ENCODE measurements around the gene HOMER2. TPM values are rescaled to one million over a fixed set of nuclear protein-coding genes. Genes with fewer than 3 reads are reported as not detected.
"Not testable (repeated sequence)": the region's sequence is repeated elsewhere in the genome, so short reads cannot be mapped to it uniquely, and the experiment has no call there.

The HOMER2 gene
- total and polyA plus RNA-seq, 2 experiments from 2014 or later: 10.8 to 23.9 TPM

- not testable (repeated sequence) for ATAC-seq; H3K4me1 ChIP-seq (ENCODE audit: insufficient read depth); H3K27me3 Mint-ChIP-seq (ENCODE audit: insufficient read depth, low read depth, poor library complexity); H4K20me1 ChIP-seq (replicated peaks; ENCODE audit: insufficient read depth); H3K27ac ChIP-seq (ENCODE audit: low read depth); H3K4me3 Mint-ChIP-seq; H3K27ac Mint-ChIP-seq; H3F3A ChIP-seq (replicated peaks; ENCODE audit: low read depth); H3K36me3 Mint-ChIP-seq (ENCODE audit: low read depth); H2AFZ ChIP-seq; H3K4me2 ChIP-seq; DNase-seq (ENCODE audit: low spot score); H3K9me3 Mint-ChIP-seq; H3K9me2 ChIP-seq (ENCODE audit: insufficient read depth); H3K79me2 ChIP-seq (replicated peaks; ENCODE audit: insufficient read depth); H3K4me3 ChIP-seq; H3K27me3 ChIP-seq (ENCODE audit: insufficient read depth); H3K36me3 ChIP-seq (ENCODE audit: insufficient read depth)
- H3K4me1 Mint-ChIP-seq: peaks cover 13% of the 10 kb centered on the region; the same call in 2 of the 3 replicates
Observed at GRCh38 chr15:82865981-82866380, 86.5 kb downstream of the HOMER2 start.

GRCh38 chr15:82865581-82865980, 86.9 kb downstream of the HOMER2 start:
- H3K79me2 ChIP-seq (replicated peaks; ENCODE audit: insufficient read depth); H3K36me3 Mint-ChIP-seq (ENCODE audit: low read depth); H4K20me1 ChIP-seq (replicated peaks; ENCODE audit: insufficient read depth); H3K4me3 ChIP-seq; H3K27ac ChIP-seq (ENCODE audit: low read depth); H3K27me3 ChIP-seq (ENCODE audit: insufficient read depth); H3K9me2 ChIP-seq (ENCODE audit: insufficient read depth); H3K4me1 ChIP-seq (ENCODE audit: insufficient read depth); H3K27me3 Mint-ChIP-seq (ENCODE audit: insufficient read depth, low read depth, poor library complexity); H3K36me3 ChIP-seq (ENCODE audit: insufficient read depth); H3K27ac Mint-ChIP-seq; H2AFZ ChIP-seq; H3K4me3 Mint-ChIP-seq; ATAC-seq; H3K9me3 Mint-ChIP-seq; DNase-seq (ENCODE audit: low spot score); H3F3A ChIP-seq (replicated peaks; ENCODE audit: low read depth); H3K4me2 ChIP-seq: not testable (repeated sequence)
- H3K4me1 Mint-ChIP-seq: peaks cover 13% of the 10 kb centered on the region; the same call in 2 of the 3 replicates

GRCh38 chr15:82864967-82865366, 87.6 kb downstream of the HOMER2 start:
- DNase-seq (ENCODE audit: low spot score): no peak
- Histone ChIP-seq H3K27me3 (ENCODE audit: insufficient read depth) (no peaks in the 10 kb centered on the region), H3K4me1 (ENCODE audit: insufficient read depth) (peaks cover 10% of the 10 kb centered on the region), H2AFZ (no peak overlapping the region), H3K27ac (ENCODE audit: low read depth) (no peak overlapping the region), H3K4me3 (no peak overlapping the region), H3F3A (replicated peaks; ENCODE audit: low read depth) (no peaks in the 10 kb centered on the region), H3K9me2 (ENCODE audit: insufficient read depth) (no peaks in the 10 kb centered on the region), H3K4me2 (no peak overlapping the region), H3K79me2 (replicated peaks; ENCODE audit: insufficient read depth) (no peaks in the 10 kb centered on the region), H3K36me3 (ENCODE audit: insufficient read depth) (no peaks in the 10 kb centered on the region), H4K20me1 (replicated peaks; ENCODE audit: insufficient read depth) (no peaks in the 10 kb centered on the region)
- Mint-ChIP-seq H3K4me1 (peaks cover 13% of the 10 kb centered on the region; the same call in 2 of the 3 replicates), H3K27me3 (ENCODE audit: insufficient read depth, low read depth, poor library complexity) (peaks cover 5% of the 10 kb centered on the region), H3K36me3 (ENCODE audit: low read depth) (no peaks in the 10 kb centered on the region), H3K9me3 (no peaks in the 10 kb centered on the region; the same call in 2 of the 3 replicates), H3K27ac (no peak overlapping the region), H3K4me3 (no peak overlapping the region)
- ATAC-seq: no peak
- TF ChIP-seq EZH2 (IDR thresholded peaks at IDR 0.05; ENCODE audit: low read depth, unreplicated experiment) (no peak), ZNF331 (CRISPR knock-in tag; IDR thresholded peaks at IDR 0.05; ENCODE audit: low read depth) (no peak), ETS1 (IDR thresholded peaks at IDR 0.05) (no peak), STAT1 (IDR thresholded peaks at IDR 0.05; ENCODE audit: unreplicated experiment) (no peak)
- TF ChIP-seq, protein P1, sequence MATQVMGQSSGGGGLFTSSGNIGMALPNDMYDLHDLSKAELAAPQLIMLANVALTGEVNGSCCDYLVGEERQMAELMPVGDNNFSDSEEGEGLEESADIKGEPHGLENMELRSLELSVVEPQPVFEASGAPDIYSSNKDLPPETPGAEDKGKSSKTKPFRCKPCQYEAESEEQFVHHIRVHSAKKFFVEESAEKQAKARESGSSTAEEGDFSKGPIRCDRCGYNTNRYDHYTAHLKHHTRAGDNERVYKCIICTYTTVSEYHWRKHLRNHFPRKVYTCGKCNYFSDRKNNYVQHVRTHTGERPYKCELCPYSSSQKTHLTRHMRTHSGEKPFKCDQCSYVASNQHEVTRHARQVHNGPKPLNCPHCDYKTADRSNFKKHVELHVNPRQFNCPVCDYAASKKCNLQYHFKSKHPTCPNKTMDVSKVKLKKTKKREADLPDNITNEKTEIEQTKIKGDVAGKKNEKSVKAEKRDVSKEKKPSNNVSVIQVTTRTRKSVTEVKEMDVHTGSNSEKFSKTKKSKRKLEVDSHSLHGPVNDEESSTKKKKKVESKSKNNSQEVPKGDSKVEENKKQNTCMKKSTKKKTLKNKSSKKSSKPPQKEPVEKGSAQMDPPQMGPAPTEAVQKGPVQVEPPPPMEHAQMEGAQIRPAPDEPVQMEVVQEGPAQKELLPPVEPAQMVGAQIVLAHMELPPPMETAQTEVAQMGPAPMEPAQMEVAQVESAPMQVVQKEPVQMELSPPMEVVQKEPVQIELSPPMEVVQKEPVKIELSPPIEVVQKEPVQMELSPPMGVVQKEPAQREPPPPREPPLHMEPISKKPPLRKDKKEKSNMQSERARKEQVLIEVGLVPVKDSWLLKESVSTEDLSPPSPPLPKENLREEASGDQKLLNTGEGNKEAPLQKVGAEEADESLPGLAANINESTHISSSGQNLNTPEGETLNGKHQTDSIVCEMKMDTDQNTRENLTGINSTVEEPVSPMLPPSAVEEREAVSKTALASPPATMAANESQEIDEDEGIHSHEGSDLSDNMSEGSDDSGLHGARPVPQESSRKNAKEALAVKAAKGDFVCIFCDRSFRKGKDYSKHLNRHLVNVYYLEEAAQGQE (IDR thresholded peaks at IDR 0.05; ENCODE audit: unreplicated experiment): no peak
- TF ChIP-seq, protein P2, sequence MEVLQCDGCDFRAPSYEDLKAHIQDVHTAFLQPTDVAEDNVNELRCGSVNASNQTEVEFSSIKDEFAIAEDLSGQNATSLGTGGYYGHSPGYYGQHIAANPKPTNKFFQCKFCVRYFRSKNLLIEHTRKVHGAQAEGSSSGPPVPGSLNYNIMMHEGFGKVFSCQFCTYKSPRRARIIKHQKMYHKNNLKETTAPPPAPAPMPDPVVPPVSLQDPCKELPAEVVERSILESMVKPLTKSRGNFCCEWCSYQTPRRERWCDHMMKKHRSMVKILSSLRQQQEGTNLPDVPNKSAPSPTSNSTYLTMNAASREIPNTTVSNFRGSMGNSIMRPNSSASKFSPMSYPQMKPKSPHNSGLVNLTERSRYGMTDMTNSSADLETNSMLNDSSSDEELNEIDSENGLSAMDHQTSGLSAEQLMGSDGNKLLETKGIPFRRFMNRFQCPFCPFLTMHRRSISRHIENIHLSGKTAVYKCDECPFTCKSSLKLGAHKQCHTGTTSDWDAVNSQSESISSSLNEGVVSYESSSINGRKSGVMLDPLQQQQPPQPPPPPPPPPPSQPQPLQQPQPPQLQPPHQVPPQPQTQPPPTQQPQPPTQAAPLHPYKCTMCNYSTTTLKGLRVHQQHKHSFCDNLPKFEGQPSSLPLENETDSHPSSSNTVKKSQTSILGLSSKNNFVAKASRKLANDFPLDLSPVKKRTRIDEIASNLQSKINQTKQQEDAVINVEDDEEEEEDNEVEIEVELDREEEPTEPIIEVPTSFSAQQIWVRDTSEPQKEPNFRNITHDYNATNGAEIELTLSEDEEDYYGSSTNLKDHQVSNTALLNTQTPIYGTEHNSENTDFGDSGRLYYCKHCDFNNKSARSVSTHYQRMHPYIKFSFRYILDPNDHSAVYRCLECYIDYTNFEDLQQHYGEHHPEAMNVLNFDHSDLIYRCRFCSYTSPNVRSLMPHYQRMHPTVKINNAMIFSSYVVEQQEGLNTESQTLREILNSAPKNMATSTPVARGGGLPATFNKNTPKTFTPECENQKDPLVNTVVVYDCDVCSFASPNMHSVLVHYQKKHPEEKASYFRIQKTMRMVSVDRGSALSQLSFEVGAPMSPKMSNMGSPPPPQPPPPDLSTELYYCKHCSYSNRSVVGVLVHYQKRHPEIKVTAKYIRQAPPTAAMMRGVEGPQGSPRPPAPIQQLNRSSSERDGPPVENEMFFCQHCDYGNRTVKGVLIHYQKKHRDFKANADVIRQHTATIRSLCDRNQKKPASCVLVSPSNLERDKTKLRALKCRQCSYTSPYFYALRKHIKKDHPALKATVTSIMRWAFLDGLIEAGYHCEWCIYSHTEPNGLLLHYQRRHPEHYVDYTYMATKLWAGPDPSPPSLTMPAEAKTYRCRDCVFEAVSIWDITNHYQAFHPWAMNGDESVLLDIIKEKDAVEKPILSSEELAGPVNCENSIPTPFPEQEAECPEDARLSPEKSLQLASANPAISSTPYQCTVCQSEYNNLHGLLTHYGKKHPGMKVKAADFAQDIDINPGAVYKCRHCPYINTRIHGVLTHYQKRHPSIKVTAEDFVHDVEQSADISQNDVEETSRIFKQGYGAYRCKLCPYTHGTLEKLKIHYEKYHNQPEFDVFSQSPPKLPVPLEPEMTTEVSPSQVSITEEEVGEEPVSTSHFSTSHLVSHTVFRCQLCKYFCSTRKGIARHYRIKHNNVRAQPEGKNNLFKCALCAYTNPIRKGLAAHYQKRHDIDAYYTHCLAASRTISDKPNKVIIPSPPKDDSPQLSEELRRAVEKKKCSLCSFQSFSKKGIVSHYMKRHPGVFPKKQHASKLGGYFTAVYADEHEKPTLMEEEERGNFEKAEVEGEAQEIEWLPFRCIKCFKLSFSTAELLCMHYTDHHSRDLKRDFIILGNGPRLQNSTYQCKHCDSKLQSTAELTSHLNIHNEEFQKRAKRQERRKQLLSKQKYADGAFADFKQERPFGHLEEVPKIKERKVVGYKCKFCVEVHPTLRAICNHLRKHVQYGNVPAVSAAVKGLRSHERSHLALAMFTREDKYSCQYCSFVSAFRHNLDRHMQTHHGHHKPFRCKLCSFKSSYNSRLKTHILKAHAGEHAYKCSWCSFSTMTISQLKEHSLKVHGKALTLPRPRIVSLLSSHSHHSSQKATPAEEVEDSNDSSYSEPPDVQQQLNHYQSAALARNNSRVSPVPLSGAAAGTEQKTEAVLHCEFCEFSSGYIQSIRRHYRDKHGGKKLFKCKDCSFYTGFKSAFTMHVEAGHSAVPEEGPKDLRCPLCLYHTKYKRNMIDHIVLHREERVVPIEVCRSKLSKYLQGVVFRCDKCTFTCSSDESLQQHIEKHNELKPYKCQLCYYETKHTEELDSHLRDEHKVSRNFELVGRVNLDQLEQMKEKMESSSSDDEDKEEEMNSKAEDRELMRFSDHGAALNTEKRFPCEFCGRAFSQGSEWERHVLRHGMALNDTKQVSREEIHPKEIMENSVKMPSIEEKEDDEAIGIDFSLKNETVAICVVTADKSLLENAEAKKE (CRISPR knock-in tag; IDR thresholded peaks at IDR 0.05): no peak

Measured in GM23338 (cell line).